Mesothelial cell of epicardium (in vitro differentiated cells): ENCODE data around the gene BTBD8. TPM values are rescaled to one million over a fixed set of nuclear protein-coding genes. Genes with fewer than 3 reads are reported as not detected.

Source experiments
- DNase-seq, 2 experiments: peaks; one replicate each; pipeline ENCODE4 v3.0.0; 2021; ENCODE audit warnings: low spot score in 2 of 2; ENCODE audit not compliant: unreplicated experiment in 2 of 2
- H3K27ac Mint-ChIP-seq: 2 replicates; pipeline ENCODE4 v1.8.0; 2021; ENCODE audit warnings: mixed read lengths
- H3K27me3 Mint-ChIP-seq: 2 replicates; pipeline ENCODE4 v1.8.0; 2021; ENCODE audit warnings: low read depth, mixed read lengths
- H3K36me3 Mint-ChIP-seq: 2 replicates; pipeline ENCODE4 v1.8.0; 2021; ENCODE audit warnings: mixed read lengths
- H3K4me1 Mint-ChIP-seq: 2 replicates; pipeline ENCODE4 v1.8.0; 2021; ENCODE audit warnings: mixed read lengths
- H3K4me3 Mint-ChIP-seq: 2 replicates; pipeline ENCODE4 v1.8.0; 2021; ENCODE audit warnings: mild to moderate bottlenecking, moderate library complexity, mixed read lengths
- H3K9me3 Mint-ChIP-seq: 2 replicates; pipeline ENCODE4 v1.8.0; 2021; ENCODE audit warnings: mixed read lengths
- total RNA-seq: library from RNA; stranded (reverse); gene quantifications from 3 replicates; pipeline ENCODE4 v1.2.1, GENCODE V29; 2021
- TF ChIP-seq, protein P1 (sequence below): fragments of 200-600 bp; sonication (generic); IDR thresholded peaks from one replicate; pipeline ENCODE4 v1.5.0; 2021; ENCODE audit warnings: antibody characterized with exemption; ENCODE audit not compliant: unreplicated experiment

BTBD8 gene
- total RNA-seq, 1 donor from 2014 or later = 8.4 TPM

DNA sequence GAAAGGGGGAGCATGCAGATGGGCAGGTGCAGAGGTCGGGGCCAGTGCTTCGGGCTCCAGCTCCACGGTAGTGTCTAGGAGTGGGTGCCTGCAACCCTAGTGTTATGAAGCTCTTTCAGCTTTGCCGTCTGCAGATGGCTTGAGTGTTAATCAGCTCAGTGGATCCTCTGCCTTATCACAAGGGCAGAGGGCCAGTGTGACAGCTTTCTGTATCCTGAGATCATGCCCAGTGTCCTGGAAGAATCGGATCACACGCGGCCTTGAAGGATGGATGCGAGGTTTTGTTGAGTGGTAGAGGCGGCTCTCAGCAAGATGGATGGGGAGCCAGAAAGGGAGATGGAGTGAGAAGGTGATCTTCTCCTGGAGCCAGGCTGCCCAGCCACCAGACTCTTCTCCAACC, 112.1 kb downstream of the BTBD8 start:
- Mint-ChIP-seq H3K4me1 (no peaks in the 10 kb centered on the region), H3K27ac (no peak overlapping the region), H3K4me3 (no peak overlapping the region), H3K36me3 (no peaks in the 10 kb centered on the region), H3K27me3 (no peaks in the 10 kb centered on the region), H3K9me3 (no peaks in the 10 kb centered on the region)
- TF ChIP-seq, protein P1, sequence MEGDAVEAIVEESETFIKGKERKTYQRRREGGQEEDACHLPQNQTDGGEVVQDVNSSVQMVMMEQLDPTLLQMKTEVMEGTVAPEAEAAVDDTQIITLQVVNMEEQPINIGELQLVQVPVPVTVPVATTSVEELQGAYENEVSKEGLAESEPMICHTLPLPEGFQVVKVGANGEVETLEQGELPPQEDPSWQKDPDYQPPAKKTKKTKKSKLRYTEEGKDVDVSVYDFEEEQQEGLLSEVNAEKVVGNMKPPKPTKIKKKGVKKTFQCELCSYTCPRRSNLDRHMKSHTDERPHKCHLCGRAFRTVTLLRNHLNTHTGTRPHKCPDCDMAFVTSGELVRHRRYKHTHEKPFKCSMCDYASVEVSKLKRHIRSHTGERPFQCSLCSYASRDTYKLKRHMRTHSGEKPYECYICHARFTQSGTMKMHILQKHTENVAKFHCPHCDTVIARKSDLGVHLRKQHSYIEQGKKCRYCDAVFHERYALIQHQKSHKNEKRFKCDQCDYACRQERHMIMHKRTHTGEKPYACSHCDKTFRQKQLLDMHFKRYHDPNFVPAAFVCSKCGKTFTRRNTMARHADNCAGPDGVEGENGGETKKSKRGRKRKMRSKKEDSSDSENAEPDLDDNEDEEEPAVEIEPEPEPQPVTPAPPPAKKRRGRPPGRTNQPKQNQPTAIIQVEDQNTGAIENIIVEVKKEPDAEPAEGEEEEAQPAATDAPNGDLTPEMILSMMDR = no peak
- DNase-seq = no peak

DNA sequence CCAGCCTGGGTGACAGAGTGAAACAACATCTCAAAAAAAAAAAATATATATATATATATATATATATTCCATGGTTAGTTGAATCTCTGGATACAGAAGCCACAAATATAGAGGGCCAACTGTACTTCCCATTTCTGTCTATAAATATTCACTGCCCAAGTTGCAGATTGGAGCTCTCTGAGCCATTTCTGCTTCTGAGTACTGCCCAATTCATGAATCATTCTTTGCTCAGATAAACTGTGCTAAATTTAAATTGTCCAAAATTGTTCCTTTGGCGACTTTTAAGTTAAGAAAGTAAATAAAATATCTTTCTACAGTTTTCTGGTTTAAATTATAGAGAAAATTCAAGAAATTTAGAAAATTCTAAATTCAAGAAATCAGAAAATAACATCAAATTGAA, 114.4 kb downstream of the BTBD8 start:
- Mint-ChIP-seq H3K27me3 (no peaks in the 10 kb centered on the region), H3K4me1 (no peaks in the 10 kb centered on the region), H3K27ac (no peak overlapping the region), H3K9me3 (no peaks in the 10 kb centered on the region), H3K36me3 (no peaks in the 10 kb centered on the region), H3K4me3 (no peak overlapping the region)
- no peak for DNase-seq
- TF ChIP-seq, protein P1 = no peak

DNA sequence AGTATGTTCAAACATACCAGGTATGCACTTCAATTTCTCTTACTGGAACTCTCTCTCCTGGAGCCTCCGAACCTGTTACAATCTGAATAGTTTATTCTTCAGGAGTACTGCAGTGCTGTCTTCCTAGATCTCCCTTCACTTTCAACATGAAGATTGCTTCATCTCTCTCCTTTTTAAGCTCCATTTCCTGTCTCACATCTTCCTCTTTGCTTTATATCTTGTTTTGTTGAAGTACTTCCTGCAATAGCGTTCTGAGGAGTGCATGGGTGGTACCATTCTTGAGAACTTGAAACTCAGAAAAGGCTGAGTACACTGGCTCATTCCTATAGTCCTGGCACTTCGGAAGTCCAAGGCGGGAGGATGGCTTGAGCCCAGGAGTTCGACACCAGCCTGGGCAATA, 121.8 kb downstream of the BTBD8 start:
- H3K27ac Mint-ChIP-seq = no peak overlapping the region
- no peaks in the 10 kb centered on the region for H3K4me1 Mint-ChIP-seq
- peaks cover 7% of the 10 kb centered on the region for H3K9me3 Mint-ChIP-seq
- TF ChIP-seq, protein P1 = no peak
- H3K27me3 Mint-ChIP-seq = no peaks in the 10 kb centered on the region
- DNase-seq = no peak
- no peak overlapping the region for H3K4me3 Mint-ChIP-seq
- H3K36me3 Mint-ChIP-seq = no peaks in the 10 kb centered on the region

DNA sequence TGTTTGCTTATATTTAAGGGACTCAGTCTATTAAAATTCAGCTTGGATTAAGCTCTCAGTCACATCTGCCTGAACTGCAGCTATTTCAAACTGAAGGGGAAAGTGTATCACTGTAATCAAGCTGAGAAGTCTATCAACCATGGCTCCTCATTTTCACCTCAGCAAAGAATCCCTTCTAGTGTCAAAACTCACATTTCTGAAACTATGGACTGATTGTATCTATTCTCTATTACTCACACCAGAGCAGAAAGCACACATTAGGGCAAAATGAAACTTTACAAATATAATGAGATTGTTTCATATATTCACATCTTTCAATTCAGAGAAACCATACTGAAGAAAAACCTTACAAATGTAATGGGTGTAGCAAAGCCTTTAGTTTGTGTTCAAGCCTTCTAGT, 123.0 kb downstream of the BTBD8 start:
- no peak overlapping the region for H3K27ac Mint-ChIP-seq
- H3K4me3 Mint-ChIP-seq = no peak overlapping the region
- H3K27me3 Mint-ChIP-seq = no peaks in the 10 kb centered on the region
- peaks cover 11% of the 10 kb centered on the region for H3K9me3 Mint-ChIP-seq
- no peak for DNase-seq
- H3K36me3 Mint-ChIP-seq = no peaks in the 10 kb centered on the region
- H3K4me1 Mint-ChIP-seq = no peaks in the 10 kb centered on the region
- TF ChIP-seq, protein P1 = no peak

DNA sequence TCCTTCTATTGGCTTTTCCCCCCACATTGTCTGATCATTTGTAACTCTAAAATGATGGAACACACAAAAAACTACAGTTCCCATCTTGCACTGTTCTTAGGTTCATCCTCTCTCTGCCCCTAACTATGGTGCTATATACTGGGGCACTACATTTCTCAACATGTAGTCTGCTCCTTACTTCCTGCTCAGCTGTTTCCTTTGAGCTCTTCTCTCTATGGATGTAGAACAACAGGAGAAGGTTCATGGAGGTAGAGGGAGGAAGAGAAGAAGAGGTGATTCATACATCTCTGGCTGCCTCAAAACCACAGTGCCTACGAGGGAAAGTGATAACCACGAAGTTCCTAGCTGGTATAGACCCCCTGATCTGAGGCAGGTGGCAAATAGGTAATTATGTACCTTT, 130.6 kb downstream of the BTBD8 start:
- Mint-ChIP-seq H3K27ac (no peak overlapping the region), H3K9me3 (peaks cover 12% of the 10 kb centered on the region), H3K4me3 (no peak overlapping the region), H3K4me1 (no peaks in the 10 kb centered on the region), H3K36me3 (no peaks in the 10 kb centered on the region), H3K27me3 (no peaks in the 10 kb centered on the region)
- no peak for DNase-seq
- TF ChIP-seq, protein P1 = no peak

DNA sequence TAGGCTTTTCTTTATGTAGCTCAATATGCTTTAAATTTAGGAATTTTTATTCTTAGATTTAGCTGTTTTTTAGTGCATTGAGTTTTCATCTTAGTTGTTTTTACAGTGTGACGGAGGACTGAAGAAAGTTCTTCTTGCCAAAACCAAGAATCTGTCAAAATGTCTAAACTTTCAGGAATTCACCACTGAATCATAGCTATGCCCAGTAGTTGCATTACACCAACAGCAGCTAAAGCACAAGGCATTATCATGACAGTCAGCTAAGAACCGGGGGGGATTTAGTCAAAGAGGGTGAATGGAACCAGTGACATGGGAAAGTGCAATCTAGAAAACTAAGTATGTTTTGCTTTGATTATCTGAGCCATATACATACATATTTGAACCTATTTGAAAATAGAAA, 131.0 kb downstream of the BTBD8 start:
- no peaks in the 10 kb centered on the region for H3K27me3 Mint-ChIP-seq
- no peak overlapping the region for H3K4me3 Mint-ChIP-seq
- no peak for DNase-seq
- no peaks in the 10 kb centered on the region for H3K4me1 Mint-ChIP-seq
- peaks cover 8% of the 10 kb centered on the region for H3K9me3 Mint-ChIP-seq
- TF ChIP-seq, protein P1 = no peak
- H3K36me3 Mint-ChIP-seq = no peaks in the 10 kb centered on the region
- H3K27ac Mint-ChIP-seq = no peak overlapping the region
